WTC11 (cell line): Measurements from ENCODE around the gene CD79B.
"Not testable (repeated sequence)": the region's sequence is repeated elsewhere in the genome, so short reads cannot be mapped to it uniquely, and the experiment has no call there.

ENCODE experiments used
- ATF1 ChIP-seq: sonication (generic); formaldehyde crosslinking; IDR thresholded peaks from 2 replicates; pipeline ENCODE4 v1.8.1; 2023; ENCODE audit warnings: mild to moderate bottlenecking, moderate library complexity, missing genetic modification reagents
- CTCF ChIP-seq: fragments of 200-600 bp; IDR thresholded peaks from 2 replicates; pipeline ENCODE4 v1.8.0; 2022; ENCODE audit warnings: antibody characterized with exemption
- USF2 ChIP-seq: sonication (generic); formaldehyde crosslinking; IDR thresholded peaks from 2 replicates; pipeline ENCODE4 v1.8.1; 2023; ENCODE audit warnings: mild to moderate bottlenecking, missing genetic modification reagents, moderate library complexity

GRCh38 chr17:63920779-63921178, 11.4 kb downstream of the CD79B start:
- TF ChIP-seq CTCF; ATF1 (CRISPR knock-in tag); USF2 (CRISPR knock-in tag): not testable (repeated sequence)
